Amniotic stem cell (primary cell): ENCODE measurements around the gene FREM1.

Experiments used
- DNase-seq: peaks from one replicate; lab custom pipeline; 2025; lab: John Stamatoyannopoulos, UW

Gene FREM1

DNA sequence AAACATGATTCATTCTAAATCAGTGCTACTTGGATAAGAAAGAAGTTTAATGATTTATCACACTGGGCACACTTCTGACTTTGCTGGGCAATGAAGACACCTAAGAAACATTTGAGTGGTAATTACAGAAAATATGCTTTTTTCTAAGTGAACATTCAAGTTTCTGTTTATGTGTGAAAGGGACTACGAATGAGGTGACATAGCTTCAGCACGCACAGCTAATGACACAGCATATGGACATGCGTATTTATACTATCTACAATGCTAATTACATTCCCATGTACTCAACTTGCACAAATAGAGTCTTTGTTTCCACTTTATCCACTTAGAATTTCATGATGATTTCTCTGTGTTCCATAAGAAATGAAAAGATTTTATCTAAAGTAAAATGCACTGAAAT, 40.6 kb downstream of the FREM1 start:
- no peak for DNase-seq

DNA sequence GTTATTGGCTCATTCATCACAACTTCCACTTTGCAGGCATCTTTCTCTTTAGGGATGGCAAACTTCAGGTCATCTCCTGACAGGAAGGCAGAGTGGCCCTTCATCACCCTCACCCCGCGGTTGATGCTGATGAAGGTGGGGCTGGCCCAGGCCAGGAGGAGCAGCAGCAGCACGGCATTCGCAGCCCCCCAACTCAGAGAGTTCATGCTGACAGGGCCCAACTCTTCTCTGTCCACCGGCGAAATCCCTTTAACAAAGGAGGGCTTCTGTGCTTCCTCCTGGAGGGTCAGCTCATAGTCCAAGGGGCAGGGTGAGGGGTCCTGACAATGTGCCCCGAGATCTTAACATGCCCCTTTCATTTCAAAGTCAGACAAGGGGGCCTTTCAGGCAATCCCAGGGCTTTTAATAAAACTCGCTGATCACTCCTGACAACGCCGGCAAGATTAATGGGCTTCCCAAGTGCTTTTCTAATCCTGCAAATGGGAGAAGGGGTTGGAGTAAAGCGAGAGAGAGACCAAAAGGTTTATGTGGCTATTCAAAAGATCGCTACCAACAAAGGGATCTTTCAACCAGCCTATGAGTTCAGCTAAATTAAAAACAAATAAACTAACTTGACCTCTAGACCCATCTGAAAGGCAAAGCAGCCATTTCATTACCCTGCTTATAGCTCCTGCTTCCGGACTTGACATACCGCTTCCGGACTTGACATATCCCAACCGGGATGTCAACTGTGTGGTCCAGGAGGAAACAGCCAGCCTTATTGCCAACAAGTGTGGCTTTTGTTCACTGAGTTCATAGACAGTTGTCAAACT, 41.2 kb downstream of the FREM1 start:
- DNase-seq: no peak

DNA sequence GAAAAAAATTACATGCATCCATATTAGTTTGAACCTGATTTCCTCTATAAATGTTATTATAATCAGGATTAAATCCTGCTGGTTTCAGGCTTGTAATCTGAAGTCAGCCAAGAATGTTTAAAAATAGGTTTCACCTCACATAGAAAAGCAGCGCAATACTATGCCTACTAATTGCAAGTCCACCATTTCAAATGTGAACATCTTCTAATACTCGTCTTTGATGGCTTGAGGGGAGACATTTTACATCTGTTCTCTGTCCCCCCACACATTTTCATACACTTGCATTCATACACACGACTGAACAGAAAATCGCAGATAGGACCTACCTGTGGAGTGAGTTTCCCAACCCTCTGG, 41.8 kb downstream of the FREM1 start:
- no peak for DNase-seq

DNA sequence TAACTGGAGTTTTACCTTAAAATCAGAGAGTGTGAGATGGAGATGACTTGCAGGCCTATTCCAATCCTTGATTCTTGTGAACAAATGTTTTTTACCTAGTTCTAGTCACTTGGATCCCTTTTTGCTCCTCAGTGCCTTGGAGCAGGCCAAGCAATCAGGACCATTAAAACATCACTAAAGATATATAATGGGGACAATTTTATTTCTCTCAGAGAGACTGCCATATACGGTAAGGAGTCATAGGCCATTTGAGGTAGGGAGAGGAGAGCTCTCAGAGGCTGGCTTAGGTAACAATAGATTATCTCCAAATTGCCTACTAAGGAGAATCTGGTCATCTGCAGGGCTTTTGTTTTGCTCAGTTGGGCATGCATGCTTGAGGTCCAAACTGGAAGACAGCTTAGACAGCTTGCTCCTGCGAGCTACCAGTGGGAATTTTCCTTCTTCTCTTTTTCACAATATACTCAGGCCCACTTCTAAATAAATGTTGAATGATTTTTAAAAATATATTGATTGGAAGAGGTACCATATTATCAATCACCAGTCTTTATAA, 44.0 kb downstream of the FREM1 start:
- no peak for DNase-seq

DNA sequence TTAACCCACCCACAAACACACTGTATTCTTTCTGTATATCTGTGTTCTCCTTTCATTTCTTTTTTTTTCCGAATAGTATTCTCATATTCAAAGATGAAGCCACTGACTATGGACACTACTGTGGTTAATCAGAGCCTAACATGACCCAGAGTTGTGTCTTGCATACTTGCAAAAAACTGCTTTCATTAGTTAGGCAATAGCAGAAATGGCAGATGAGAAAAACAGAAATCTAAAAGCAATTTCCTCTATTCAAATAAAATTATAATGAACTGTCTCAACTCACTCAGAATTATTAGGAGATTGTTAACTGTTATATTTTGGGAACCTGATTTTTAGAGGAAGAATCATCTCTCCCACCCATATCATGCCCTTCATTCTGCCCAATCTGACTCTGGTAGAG, 45.9 kb downstream of the FREM1 start:
- DNase-seq: no peak

DNA sequence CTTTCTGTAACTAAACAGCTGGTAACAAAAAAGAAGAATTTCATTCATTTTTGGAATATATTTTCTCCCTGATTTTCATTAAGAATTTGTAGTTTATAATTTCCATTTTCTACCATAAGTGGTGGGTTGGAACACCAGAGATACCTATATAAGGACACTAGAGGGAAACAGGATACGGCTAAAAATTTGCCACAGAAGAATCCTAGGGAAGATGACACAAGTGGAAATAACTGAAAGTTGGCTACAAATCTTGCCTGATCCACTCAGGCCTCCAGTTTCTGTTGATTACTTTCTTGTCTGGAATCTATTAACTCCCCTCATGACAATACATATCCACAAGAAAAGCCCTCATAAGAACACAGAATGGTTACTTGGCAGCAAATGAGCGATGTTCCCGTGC, 46.8 kb downstream of the FREM1 start:
- DNase-seq: no peak

DNA sequence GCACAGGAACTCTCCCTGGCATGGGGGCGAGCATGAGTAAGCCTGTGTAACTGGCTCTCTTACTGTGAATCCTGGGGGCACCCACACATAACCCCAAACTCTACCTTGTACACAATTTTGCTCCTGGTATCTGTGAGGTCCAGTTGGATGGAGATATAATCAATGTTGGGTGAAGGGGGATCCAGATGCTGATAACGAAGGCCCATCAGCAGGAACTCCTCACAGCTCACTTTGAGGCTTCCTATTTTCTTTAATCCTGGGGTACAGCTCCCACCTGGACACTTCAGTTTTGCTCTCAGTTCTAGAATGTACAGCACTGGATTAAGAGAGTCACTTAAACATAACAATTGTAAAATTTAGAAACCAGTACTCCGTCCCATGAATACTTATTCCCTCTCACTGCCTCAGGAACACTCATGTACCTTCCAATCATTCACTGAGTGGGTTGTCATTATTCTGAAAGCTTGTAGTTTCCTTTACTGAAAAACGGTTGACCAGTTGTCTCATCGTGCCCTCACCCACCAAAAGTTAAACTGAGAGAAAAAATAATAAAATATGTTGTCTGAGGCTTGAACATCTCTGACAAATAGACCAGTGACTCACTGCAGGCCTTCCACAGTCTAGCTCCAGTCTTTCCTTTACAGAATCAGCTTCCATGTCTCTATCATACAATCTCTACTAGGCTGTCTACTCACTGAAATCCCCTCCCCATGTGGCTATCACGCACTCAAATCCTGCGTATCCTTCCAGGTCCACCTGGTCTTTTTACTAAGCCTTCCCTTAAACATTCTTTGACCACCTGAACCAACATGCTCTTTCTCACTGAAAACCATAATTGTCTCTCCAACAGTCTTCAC, 52.6 kb downstream of the FREM1 start:
- no peak for DNase-seq

DNA sequence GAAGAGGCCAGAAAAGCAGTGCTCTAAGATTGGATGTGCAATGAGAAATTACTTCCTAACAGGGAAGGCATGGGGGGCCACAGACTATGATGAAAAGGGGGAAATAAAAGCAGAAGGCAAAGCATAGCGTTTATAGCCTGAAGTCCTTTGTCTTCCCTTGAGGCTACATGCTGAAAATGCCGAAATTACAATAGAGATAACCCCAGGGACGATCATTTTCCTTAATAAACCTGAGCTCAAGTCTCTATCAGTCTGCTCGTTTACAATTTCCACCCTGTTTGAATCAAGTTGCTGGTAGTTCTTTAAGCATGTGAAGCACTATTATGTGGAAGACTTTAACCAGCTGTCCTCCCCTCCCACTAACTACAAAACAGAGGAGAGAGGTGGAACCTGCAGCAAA, 60.4 kb downstream of the FREM1 start:
- DNase-seq: no peak

GRCh38 chr9:14849296-14849695, 60.9 kb downstream of the FREM1 start:
- DNase-seq: no peak

DNA sequence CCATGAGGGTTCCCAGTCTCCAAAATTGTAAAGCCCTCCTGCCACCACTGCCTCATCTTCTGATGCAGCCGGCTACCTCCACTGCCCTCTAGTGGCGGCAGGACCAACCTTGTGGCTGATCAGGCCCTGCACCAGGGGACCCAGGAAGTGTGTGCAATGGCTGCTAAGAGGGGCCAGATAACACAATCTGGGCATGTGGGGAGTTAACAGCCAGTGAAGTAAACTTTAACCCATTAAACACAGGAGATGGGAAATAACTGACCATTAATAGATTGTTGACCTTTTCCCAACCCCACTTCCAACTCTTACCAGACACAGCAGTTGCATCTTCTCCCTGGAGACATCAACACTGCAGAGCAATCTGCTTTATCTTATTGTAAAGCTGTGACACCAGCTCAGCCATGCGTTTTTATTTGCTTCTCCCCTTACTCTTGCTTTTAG, 63.3 kb downstream of the FREM1 start:
- no peak for DNase-seq

DNA sequence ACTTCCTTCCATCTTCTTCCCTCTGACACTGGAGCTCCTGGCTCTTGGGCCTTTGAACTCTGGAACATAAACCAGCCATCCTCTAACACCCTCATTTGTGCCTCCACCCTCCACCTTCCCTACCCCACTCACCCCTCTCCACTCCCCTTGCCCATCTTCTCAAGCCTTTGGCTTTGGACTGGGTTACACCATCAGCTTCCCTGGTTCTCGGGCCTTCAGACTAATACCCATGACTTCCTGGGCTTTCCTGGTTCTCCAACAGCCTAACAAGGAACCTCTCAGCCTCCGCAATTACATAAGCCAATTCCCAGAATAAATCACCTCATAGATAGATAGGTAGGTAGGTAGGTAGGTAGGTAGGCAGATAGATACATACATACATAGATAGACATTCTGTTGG, 67.1 kb downstream of the FREM1 start:
- no peak for DNase-seq

- DNase-seq: no peak
Measured at GRCh38 chr9:14842269-14842668, 68.0 kb downstream of the FREM1 start.

GRCh38 chr9:14838701-14839100, 71.5 kb downstream of the FREM1 start:
- DNase-seq: no peak

GRCh38 chr9:14836885-14837284, 73.3 kb downstream of the FREM1 start:
- DNase-seq: no peak

GRCh38 chr9:14831661-14832060, 78.6 kb downstream of the FREM1 start:
- no peak for DNase-seq

DNA sequence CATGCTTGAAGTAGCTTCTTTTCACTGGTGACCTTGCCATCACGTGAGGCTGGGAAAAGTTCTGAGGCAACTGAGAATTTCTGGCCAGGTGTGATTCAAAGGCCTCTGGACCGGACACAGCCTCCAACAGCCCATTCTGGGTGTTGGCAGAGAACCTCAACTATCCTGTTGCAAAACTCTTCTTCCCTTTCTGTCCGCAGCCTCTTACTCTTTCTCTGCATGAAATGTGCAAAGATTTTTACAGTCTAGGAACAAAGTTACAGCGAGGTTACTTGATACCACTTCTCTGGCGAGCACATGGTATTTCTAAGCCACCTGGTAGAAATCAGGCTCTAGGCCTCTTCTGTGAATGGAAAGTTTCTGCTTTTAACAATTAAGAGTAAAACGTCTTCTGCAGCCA, 79.2 kb downstream of the FREM1 start:
- DNase-seq: no peak

GRCh38 chr9:14830057-14830456, 80.2 kb downstream of the FREM1 start:
- no peak for DNase-seq

DNA sequence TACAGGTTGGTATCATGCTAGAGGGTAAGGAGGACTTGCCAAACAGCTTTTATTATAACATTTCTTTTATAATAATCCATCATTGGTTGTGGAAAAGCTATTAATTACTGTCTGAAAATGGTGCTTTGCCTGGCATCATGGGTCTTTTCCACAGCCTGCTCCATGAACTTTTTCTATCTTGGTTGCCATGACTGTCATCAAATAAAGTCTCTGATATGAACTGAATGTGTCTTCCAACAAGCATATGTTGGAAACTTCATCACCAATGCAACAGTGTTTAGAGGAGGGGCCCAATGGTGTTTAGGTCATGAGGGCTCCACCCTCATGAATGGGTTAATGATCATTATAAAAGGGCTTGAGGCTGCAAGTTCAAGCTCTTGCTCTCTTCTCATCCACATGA, 81.0 kb downstream of the FREM1 start:
- no peak for DNase-seq

- DNase-seq: no peak
Measured at GRCh38 chr9:14827805-14828204, 82.4 kb downstream of the FREM1 start.

DNA sequence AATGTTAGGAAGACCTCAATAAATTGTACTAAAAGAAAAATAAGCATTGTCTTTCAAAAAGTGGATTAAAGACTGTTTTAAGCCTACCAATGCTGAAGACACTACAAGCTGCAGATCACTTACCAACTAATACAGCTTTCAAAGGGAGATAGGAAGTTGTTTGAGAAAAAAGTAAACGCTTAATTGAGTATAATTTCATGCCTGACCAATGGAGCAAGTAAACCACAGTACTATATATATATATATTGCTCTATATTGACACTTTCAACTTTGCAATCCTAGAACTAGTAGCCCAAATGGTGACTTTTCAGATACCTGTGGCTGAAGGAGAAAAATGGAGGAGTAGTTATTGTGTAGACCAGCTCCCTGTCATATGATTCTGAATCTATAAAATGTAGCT, 85.7 kb downstream of the FREM1 start:
- no peak for DNase-seq

GRCh38 chr9:14823800-14824199, 86.4 kb downstream of the FREM1 start:
- DNase-seq: no peak

DNA sequence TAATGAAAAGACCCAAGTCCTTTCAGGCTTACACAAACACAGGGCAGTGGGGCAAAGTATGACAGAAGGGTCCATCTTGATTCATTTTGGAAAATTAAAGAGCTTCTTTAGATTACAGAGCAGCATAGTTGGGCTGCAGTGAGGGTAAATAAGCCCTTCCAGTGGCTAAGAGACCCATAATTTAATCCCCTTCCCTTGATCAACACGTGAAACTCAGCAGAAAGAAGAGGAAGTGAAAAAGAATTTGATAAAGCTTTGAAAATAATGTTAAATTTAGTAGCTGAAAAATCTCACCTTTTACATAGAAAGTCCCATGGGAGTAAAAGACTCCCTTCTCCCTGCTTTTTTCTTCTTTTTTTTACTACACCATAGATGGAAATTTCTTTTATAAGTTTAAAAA, 87.6 kb downstream of the FREM1 start:
- DNase-seq: no peak

- no peak for DNase-seq
Measured at GRCh38 chr9:14819183-14819582, 91.0 kb downstream of the FREM1 start.
